RPMI8226 (cell line): Measurements from ENCODE around the gene GLCE.
"Not testable (repeated sequence)": the region's sequence is repeated elsewhere in the genome, so short reads cannot be mapped to it uniquely, and the experiment has no call there.

ENCODE experiments used
- DNase-seq: peaks from one replicate; pipeline ENCODE4 v3.0.0-alpha.2; 2015

Gene GLCE

GRCh38 chr15:69302087-69302486 lies 141.7 kb downstream of the GLCE start:
- DNase-seq, result not testable (repeated sequence)

DNA sequence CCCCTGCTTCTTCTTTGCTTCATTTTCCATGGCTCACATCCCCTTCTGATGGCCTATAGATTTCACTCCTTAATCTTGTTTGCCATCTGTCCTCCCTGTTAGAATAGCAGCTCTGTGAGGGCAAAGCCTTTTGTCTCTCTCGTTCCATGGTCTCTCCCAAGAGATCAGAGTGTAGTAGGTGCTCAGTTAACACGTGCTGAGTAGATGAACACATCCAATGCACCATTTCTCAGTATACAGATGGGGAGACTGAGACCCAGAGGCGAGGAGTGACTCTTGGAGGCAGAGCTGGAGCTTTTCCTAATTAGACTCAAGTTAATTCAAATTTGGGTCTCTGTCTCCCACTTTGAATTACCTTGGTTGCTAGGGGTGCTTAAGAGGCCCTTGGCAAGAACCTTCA lies 142.5 kb downstream of the GLCE start:
- DNase-seq, result no peak

DNA sequence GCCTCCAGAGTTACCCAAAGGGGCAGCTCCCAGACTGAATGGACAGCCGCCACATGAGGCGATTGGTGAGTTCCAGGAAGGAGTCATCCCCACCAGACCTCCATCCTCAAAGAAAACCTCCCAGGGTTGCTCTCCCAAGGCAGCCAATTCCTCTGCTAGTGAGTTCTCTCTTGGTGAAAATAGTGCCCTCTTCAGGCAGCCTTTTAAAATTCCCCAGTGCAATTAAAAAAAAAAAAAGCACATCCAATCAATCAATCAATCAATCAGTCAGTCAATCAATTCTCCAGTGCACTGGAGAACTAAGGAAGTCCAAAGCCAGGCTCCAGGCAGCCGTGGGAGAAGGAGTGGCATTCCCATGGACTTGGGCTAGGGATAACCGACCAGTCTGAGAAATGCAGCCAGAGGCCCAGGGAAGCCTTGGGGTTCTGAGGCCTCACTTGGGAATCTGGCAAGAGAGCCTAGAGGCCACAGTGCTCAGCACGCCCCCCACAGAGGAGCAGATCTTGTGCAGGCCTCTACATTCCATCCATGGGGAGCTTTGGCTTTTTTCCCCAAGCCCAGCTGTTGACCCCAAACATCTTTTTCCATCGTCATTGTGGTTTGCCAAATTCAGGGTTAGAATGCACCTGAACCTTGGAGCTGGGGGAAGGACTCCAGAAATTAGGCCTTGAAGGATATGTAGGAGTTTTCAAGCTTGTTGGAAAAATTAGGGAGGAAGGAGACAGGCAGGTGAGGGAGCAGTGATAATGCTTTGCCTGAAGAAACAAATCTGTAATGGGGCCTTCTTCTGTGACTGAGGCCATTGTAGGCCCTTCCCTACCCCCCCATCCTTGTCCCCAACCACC lies 143.1 kb downstream of the GLCE start:
- peak; percentile 33 for DNase-seq

DNA sequence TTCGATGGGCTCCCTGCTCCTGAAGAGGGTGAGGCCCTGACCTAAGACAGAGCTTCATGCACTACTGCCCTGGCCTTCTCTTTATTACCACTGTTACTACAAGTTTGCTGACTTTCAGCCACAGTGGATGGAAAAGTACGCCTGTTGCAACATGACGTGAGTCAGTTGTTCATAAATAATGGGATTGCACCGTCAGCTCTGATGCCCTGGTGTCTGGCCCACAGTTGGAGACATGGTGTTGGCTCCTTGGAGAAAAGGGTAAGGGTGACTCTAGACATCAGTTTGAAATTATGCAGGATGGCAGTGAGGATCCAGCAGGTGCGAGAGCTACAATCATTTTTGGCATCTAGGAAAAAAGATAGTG lies 143.7 kb downstream of the GLCE start:
- DNase-seq, result no peak

DNA sequence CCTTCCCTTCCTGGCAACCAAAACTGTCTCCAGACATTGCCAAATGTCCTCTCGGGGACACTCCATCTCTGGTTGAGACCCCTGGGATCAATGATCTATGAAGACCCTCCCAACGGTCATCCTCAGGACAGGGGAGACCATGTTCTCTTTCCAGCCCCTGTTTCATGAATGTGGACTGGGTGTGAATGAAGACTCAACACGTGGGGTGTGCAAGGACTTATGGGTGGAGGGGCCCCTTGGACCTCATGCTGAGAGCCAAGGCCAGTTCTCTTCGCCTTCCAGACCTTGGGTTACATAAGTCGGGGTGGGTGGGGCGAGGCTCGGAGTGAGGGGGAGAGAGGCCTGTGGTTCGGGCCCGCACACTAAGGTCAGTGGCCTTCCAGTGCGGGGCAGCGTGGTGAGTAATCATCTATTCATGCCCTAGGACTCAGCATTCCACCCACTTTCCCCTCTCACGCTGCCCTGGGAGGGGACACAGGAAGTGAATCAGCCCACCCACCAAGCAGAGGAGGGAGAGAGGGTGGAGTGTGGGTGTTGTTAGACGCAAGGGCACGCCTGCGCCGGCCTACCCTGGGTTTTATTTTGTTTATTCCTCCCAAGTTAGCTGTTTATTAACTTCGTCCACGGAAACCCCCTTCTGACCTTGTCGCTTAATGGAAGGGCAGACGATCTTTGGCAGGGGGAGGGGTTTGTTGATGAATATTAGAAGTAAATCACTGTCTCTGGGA lies 144.9 kb downstream of the GLCE start:
- no peak for DNase-seq

DNA sequence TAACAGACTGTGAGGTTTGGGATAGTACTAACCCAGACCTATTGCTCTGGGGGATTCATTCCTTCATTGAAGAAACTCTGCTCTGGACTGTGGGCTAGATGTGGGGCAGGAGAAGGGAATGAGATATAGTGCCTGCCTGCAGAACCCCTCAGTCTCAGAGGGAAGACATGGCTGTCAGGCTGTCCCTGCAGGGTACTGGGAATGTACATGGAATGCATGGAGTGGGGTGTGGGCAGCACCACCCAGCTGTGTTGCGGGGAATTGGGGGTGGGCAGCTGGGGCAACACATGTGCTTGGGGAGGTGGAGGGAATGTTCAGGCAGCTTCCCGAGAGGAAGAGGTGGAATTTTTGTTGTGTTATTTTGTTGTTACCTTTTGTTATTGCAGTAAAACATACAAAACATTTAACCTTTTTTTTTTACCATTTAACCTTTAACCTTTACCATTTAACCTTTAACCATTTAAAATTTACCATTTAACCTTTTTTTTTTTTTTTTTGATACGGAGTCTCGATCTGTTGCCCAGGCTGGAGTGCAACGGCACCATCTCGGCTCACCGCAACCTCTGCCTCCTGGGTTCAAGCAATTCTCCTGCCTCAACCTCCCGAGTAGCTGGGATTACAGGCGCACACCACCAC lies 145.6 kb downstream of the GLCE start:
- DNase-seq, result no peak

- DNase-seq, result no peak
These were observed 147.5 kb downstream of the GLCE start for GRCh38 chr15:69307939-69308338.

DNA sequence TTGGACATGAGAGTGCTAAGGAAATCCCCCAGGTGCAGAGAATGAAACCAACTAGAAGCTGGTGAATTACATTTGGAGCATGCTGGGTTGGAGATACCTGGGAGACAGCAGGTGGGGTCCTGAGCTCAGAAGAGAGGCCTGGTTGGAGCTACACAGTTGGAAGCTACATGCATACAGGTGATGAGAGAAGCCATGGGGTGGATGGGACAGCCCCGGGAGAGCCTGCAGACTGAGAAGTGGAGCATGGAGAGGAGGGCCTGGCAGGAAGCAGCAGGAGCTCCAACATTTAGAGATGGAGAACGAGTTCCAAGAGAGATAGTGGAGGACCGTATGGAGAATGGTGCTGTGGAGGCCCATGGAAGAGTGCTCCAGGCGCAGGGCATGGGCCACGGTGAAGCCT lies 148.5 kb downstream of the GLCE start:
- no peak for DNase-seq

- no peak for DNase-seq
These were observed 150.9 kb downstream of the GLCE start for GRCh38 chr15:69311319-69311721.

- DNase-seq, result no peak
These were observed 153.1 kb downstream of the GLCE start for GRCh38 chr15:69313432-69314000.

- DNase-seq, result no peak
These were observed 153.7 kb downstream of the GLCE start for GRCh38 chr15:69314131-69314530.

GRCh38 chr15:69314736-69315135 lies 154.3 kb downstream of the GLCE start:
- DNase-seq, result no peak

- no peak for DNase-seq
These were observed 155.1 kb downstream of the GLCE start for GRCh38 chr15:69315402-69316110.

- DNase-seq, result no peak
These were observed 155.9 kb downstream of the GLCE start for GRCh38 chr15:69316291-69316690.

- DNase-seq, result no peak
These were observed 157.0 kb downstream of the GLCE start for GRCh38 chr15:69317392-69317841.

DNA sequence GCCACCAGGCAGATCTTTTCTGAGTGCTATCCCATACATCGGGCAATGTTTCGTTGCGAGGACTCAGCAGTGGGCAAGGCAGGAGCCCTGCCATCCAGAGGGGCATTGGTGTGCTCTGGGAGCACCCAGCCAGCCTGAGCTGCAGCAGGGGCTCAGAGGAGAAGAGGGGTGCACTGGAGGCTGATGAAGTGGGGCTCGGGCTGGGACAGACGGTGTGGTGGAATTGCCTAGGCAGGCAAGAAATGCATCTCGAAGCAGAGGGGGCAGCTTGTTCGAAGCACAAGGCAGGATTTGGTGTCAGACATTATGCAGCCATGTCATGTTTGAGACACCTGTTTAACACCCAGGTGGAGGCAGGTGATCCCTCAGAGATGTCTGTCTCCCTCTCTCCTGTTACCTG lies 157.6 kb downstream of the GLCE start:
- no peak for DNase-seq

DNA sequence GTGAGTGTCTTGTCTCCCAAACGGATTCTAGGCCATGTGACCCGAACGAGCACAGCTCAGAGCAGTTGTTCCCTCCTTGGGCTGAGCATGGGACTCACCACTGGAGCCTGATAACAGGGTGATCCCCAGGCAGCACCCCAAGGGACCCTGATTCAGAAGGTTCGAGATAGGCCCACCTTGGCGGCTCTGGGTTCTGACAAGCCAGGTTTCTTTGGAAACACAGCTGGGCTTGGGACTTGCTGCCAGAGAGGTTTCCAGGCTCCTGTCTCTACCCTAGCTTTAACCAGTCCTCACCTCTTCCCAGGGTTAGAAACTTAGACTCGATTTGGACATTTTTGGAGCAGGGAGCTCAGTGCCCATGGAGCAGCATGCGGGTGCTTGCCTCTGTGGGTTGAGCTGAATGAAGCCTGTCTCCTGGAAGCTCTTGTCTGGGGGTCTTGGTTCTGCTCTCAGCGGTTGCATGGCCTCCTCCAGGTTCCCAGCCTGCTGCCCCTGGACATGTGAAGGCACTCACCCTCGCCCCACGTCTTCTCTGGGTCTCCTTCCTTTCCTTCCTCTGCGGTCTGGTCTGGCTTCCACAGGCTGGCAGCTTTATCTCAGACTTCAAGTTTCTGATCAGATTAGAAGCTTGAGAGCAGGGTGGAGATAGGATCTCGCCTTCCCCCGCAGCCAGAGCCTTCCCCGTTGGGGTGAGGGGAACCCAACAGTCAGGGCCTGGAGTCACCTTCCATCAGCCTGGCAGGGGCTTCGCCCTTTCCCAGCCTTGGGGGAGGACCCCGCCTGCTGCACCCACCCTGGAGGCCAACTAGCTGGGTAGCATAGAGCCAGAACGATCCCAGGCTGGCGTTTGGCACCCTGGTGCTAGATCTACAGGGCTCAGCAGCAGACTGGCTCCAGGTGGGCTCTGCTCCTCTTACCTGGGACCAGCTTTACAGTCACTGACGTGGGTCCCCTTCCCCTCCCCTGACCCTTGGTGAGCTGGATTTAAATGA lies 159.2 kb downstream of the GLCE start:
- no peak for DNase-seq

DNA sequence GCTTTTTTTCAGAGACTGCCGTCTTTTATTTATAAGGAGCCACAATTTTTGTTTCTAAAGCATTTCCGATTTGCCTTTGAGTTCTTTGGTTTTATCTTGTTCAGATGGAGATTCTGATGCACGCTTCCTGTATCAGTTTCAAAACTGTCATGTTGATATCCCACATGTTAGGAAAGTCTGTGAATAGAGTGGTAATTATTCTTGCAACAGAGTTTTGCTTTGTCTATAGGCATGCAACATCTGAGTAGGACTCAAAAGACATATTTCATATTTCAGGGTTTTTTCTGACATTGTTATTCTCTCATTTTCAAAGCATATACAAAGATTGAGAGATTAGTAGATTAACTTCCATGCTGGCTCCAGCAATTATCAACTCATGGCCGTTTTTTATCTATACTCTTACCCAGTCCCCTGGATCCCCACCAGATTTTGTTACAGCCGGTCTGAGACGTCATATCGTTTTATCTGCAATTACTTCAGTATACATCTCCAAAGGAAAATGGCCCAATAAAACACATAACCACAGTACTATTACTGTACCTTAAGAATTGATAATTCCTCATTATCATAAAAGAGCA lies 160.6 kb downstream of the GLCE start:
- DNase-seq, result no peak
